ENCODE results near the gene GRPEL2.

GRPEL2 gene, protein sequence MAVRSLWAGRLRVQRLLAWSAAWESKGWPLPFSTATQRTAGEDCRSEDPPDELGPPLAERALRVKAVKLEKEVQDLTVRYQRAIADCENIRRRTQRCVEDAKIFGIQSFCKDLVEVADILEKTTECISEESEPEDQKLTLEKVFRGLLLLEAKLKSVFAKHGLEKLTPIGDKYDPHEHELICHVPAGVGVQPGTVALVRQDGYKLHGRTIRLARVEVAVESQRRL

DNA sequence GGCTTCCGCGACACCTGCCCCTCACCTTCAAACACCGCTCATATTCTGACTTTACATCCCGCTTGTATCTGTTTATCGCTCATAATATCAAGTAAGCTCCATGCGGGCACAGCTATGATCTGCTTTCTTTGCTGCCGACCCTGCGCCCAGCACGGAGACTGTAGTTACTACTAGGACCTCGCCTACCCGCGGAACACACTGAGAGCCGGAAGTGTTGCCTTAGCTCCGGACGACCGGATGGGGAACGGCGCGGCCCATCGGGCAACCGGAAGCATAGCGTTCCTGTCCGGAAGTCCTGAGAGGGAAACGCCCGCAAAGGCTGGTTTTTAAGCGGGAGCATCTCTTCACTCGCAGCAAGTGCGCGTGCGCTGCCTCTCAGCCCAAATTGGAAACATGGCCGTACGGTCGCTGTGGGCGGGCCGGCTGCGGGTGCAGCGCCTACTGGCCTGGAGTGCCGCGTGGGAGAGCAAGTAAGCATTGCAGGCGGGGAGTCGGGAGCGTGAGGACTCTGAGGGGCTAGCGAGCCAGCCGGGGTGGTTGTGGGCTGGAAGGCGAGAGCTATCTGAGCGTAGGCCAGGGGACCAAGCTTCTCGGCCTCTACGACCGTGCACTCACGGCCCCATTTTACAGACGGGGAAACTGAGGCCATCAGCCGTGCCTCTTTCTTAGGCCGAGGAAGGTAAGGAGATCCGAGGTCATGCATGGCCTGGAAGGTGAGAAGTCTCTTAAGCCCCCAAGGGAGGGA is at the start of gene GRPEL2:
Gene GRPEL2 (plus strand): TSS at position 353 of the 745 bp plus-strand sequence. CDS start 41 bp downstream, at position 394.
- DNase-seq: peak; percentile 65 to 96 (median 92)

DNA sequence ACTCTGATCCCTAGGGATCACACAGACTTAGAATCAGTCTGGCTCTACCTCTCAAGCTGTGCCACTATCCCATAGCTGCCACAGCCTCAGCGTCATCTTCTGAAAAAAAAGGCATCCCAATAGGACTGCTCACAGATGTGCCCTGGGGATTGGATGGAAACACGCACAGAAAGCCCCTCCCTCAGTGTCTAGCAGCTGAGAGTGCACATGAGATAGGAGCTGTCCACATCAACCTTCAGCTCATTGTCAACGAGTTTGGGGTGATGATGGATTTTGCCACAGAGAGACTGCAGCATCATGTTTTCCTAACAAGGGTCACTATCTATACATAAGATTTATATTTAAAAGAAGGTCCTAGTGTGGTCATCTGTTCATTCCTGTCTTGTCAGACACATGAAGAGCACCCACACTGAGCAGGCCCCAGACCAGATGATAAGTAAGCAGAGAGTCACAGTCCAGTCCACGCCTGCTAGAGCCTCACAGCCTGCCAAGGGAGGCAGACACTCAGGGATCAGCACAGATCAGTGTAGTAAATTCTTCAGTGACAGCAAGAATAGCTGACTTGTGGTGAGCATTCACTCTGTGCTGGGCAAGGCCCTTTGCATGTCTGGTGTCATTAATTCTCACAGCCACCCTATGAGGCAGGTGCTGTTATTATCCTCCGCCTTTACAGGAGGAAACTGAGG is 47.8 kb upstream of the GRPEL2 start:
- DNase-seq: no peak

DNA sequence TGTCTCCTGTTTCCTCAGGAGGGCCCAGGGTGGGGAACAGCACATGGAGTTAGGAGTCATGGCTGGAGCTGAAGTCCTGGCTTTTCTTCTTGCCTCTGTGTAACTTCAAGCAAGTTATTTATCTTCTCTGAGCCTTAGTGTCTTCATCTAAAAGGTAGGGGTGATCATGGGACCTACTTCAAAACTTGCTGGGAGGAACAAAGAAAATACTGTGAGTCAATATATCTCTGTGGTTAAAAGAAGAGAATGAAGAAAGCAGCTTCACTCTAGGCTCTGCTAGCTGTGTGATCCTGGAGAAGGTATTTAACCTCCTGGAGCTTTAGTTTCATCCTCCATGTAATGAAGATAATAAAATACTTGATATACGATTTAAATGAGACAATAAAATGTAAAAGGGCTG is 47.1 kb upstream of the GRPEL2 start:
- no peak for DNase-seq

DNA sequence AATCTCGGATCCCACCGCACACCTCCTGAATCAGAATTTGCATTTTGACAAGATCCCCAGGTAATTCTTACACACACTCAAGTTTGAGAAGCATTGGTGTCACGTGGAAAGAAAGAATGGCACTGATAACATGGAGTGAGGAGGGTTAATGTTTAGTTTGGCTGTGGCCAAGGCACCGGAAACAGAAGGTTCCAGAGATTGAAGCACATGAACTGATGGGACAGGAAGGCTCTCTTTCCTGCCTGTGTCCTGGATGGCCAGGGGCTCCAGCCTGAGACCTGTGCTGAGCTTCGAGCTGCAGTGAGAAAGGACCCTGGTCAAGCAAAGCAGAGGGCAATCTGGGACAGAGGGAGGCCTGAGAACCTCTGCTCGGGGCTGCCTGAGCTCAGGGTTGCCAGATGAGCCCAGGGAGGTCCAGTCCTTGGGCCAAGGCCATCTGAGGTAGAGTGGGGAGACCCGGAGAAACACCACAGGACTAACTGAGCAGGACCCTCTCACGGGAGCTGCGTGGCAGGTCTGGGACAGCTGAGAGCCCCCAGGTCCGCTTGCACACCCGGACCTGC is 46.4 kb upstream of the GRPEL2 start:
- no peak for DNase-seq

DNA sequence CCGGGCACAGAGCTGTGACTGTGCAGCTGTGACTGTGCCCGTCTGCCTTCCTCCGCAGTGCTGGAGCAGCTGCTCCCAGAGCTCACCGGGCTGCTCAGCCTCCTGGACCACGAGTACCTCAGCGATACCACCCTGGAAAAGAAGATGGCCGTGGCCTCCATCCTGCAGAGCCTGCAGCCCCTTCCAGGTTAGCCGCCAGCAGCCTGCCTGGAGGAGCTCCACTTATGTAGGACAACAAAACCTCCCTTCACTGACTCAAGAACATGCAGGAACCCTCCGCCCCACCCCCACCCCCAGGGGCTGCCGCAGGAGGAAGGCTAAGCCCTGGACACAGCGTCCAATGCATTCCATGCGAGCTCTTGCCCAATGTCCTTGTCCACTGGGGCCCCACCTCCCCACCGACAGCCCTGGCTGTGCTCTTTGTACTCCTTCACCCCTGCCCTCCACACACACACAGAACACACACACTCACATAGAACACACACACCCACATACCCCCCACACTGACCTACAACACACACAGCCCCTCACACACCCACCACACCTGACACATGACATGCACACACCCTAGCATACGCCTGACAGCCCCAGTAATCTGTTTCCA is 45.7 kb upstream of the GRPEL2 start:
- no peak for DNase-seq

DNA sequence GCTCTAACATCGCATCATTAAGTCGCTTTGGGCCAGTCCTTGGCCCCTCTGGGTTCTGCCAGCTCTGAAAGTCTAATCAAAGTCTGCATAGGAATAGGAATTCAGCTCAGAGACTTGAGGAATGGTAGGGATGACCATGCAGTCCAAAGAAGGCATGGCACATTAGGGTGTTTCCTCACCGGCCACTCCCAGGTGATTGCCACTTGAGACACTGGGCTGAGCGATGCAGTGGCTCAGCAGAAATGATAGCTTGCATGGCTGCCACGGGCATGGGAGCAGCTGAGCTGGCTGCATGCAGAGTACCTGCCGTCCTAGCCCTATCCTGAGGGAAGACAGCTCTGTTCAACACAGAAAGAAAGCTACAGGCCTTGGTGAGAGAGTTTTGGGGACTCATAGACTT is 44.9 kb upstream of the GRPEL2 start:
- DNase-seq: no peak

DNA sequence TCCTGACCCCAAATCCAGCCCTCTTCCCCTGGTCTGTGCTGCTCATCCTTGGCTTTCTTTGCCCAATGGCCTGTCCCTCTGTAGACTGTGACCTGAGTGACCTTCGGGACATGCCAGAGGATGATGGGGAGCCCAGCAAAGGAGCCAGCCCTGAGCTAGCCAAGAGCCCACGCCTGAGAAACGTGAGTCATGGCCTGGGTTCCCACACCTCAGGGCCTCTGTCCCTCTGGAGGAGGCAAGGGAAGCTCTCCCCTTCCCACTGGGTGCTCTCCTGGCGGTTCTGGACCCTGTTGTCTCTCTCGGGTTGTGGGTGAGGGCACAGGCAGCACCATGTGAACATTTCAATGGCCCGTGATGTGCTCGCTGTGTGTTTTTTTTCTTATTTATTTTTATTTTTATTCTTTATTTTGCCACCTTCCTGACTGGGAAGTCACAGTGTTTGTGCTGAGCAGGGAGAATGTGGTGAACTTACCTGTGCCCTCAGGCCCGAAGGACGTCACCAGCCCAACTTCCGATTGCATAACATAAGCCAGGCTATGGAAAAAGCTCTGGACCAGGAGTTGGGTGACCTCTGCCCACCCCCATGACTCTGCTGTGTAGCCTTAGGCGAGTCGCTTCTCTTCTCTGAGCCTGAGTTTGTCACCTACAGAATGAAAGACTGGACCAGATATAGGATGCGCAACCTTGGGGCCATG is 44.1 kb upstream of the GRPEL2 start:
- DNase-seq: no peak

DNA sequence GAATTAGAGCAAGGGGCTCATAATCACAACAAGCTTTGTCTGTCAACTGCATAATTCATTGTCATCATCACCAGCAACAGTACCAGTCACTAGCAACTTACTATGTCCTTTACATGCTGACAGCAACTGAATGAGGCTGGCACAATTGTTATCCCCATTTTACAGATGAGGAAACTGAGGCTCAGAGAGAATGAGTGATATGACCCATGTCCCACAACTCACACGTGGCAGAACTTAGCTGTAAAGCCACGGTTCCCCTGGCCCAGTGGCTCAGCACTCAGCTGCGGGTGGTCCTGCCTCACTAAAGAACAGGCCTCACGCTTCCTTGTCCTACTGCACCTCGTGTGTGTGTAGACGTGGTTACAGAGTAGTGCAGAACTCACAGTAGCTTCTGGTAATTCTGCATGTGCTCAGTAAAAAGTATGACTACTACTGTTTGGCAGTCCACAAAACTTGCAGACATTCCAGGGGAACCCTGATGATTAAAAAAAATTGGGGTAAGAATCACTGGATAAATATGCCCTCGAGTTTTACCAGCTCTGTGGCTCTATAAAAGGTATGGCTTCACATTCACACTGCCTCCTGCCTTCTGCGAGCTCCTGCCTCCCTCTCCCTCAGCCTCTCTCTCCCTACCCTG is 43.4 kb upstream of the GRPEL2 start:
- no peak for DNase-seq

DNA sequence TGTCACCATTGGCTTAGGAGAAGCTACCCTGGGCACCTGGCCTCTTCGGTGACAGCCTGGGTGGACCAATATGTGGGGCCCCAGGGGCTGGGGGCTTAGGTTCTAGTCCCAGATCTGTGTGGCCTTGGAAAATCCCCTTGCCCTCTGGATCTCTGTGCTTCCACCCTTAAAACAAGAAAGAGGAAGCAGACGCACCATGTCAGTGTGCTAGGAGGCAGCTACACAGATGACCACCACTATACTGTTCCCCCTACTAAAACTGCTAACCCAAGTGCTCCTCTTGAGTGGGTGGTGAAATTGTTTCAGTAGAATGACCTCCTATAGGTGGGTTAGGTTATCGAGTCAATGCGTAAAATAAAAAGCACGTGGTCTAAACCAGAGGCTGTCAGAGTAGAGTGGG is 42.7 kb upstream of the GRPEL2 start:
- no peak for DNase-seq

DNA sequence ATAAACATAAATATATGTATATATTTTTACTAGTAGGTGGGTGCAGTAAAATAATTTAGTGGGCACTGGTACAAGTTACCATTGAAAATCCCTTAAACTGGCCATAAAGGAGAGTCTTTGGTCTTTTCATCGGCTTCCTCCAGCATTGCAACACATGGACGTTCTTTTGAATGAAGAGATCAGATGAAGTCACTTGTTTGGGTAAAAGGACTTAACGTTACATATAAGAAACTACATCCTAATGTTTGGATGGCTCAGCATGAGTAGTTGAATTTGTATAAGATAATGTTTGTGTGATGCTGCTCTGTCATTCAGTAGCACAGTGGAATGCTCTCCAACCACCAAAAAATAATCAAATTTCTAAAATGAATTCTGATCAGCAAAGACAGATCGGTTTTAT is 42.1 kb upstream of the GRPEL2 start:
- DNase-seq: no peak

DNA sequence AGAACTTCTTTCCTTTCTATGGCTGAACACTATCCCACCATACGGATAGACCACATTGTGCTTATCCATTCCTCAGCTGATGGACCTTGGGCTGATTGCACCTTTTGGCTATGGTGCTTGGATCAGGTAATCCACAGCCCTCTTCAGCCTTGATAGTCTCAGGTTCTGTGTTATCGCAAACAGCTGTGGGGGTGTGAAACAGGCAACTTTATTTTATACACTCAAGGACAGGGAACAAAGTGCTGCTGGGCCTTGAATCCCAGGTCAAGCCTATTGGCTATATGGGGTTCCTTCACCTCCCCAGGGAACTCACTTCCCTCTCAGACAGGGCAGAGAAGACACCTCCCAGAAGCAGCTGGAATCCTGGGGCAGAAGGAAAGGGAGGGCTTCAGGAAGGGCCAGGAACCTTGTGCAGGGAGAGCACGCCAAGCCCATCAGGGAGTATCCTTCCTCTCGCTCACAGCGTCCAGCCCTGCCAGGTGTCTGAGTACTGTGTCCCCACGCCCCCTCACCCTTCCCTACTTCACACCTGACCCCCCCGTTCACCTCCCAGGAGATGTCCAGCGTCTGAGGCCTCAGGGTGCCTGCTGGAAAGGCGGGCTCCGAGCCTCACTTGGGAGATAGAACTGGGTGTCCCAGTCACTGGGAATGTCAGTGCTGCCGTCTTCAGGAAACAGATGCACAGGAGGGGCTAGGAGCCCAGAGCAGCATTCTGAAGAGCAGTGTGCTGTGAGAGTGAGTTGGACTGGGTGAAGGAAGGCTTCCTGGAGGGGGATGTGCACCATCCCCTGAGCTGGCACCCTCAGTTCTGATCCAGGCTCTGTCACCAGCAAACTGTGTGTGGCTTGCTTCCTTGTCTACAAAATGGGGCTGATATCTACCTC is 40.9 kb upstream of the GRPEL2 start:
- no peak for DNase-seq

DNA sequence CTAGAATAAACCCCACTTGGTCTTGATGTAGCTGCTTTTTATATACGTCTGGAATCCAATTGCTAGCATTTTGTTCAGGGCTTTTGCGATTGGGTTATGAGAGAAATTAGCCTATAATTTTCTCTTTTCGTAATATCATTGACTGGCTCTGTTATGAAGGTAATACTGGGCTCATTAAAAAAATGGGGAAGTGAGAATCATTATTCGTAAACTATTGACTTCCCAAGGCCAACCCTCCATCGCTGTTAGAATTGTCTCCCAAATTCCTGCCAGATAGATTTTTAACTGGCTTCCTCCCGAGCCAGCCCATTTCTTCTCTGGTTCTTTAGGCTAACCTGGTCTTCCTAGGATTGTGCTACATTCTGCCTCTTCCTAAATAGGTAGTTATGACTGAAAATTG is 35.9 kb upstream of the GRPEL2 start:
- no peak for DNase-seq

DNA sequence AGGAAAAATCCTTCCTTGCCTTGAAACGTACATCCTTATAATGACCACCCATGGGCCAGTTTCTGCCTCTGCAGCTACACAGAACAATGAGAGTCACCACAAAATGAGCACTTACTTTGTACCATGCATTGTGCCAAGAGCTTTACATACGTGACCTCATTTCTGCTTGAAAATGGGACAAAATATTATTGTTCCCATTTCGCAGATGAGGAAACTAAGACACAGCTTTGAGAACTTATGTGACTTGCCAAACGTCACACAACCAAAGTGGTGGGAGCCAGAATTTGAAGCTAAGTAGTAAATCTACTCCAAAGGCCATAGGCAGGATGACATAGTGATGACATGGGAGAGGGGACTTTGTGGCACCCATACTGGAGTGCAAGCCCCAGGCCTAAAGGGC is 34.8 kb upstream of the GRPEL2 start:
- DNase-seq: no peak

DNA sequence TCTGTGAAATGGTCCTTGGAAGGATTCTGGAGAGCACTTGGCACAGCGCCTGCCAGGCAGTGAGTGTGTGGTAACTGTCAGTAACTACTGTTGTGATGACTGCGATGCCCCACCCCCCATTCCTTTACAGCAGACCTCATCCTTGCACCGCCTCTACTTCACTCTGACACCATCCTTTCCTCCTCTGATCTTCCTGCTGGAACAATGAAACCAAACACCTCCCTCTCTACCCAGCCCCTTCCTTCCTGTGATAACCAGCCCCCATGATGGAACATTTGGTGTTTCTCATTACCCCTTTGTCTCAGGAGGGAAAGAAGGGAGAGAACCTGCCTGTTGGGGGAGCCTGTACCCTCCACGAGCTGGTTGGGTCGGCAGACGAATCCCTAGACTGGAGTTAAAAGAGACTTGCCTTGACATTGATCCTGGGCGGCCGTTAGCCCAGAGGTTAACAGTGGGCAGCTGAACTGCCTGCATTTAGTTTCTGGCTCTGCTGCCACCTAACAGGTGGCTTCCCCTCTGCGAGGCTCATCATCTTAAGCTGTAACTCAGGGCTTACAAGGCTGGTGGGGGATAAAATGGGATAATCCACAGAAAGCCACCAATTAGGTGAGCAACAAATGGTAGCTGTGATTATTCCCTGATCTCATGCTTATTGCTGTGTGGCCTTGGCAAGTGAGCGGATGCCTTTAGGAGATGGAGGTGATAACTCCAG is 34.2 kb upstream of the GRPEL2 start:
- no peak for DNase-seq

DNA sequence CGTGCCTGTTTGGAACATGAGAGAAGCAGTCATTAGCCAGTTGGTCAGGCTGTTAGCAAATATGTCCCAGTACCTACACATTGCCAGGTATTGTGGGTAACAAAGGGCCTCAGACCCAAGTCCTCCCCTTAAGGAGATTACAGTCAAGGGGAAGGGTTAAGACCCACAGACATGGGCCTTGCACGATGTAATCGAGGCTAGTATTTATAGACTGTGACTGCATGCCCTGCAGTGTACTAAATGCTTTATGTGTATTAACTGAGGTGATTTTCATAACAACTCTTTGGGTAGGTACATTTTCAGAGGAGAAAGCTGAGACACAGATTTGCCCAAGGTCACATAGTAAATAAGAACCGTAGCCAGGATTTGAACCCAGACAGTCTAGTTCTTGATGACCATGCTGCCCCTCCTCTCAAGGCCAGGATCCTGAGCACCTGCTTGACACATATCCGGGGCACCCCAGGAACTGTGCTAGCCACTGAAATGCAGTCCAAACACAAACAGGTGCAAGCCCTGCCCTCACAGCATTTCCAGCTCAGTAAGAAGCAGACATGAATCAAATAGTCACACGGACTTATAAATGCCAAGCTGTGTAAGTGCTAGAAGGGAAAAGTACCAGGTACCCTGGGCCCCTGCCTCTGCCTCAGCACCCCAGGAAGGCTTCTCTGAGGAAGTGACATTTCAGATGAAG is 32.0 kb upstream of the GRPEL2 start:
- no peak for DNase-seq

DNA sequence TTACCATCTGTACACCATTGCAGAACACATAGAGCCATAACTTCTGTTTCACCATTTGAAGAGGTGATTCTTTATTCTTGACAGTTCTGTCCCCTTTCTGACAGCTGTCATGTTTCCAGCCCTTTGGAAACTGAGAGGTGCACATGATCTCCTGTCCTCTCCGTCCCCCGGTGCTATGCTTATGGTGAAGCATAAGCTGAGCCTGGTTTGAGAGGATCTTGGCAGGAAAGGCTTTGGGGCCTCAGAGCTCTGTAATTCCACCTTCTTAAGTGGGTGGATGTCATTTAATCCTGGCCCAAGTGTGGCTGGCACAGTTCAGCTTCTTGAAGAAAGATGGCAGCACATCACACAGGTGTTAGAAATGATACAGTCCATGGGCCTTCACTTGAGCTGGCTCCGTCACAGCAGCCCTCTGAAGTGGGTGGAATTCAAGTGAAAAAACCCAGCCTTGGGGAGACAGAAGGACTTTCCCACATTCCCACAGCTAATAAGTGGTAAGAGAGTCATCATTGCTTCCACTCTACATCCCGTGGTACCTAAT is 30.7 kb upstream of the GRPEL2 start:
- DNase-seq: no peak

DNA sequence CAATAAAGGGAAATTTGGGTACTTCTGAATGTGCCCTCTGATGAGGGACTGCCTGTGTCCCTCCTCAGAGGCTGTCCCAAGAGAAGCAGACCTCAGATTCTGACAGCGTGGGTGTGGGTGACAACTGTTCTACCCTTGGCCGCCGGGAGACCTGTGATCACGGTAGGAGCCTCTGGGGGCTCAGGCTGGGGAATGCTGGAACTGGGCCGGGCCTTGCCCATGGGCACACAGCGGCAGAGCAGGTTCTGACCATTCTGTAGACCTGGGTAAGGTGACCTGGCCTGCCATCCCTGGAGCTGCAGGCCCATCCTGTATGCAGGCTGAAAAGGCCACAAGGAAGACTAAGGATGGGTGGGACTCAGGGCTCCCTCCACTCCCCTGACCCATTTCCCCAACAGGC is 29.5 kb upstream of the GRPEL2 start:
- DNase-seq: no peak

DNA sequence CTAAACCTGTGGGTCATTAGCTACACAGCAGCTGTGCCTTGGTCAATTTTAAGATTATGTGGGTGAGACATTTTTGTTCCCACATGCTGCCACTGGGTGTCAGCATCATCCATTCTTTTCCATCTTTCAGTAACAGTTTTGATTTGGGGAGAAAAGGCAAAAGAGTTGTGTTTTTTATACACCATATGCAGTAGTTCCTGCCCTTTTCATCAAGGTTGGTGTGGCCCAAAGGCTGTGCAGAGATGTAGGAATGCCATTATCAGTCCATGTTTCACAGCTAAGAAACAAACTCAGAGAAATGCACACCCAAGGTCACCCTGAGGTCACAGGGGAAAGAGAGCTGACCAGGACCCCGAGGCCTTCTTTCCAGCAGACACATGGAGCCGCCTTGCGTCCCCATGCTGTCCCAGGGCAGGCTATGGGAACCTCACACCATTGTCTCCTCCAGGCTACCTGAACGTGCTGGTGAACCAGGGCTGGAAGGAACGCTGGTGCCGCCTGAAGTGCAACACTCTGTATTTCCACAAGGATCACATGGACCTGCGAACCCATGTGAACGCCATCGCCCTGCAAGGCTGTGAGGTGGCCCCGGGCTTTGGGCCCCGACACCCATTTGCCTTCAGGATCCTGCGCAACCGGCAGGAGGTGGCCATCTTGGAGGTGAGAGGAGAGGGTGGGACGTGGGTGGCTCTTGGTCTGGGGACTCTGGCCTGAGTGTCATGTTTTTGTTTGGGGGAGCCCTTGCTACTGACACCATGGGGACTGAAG is 27.8 kb upstream of the GRPEL2 start:
- DNase-seq: peak in 3 of 14 donors; percentile 14 to 25 (median 20)
